Lung (tissue), 12 donors: Measurements from ENCODE around the gene RIN2. TPM values are rescaled to one million over a fixed set of nuclear protein-coding genes. Genes with fewer than 3 reads are reported as not detected.
A peak's percentile ranks its signal among the peaks of the same experiment; 100 is the strongest.

ENCODE experiments used
- ATAC-seq: fragments of 200-7000 bp; cut with Tn5 transposase; one replicate; pipeline ENCODE4 v1.9.1; 2020; ENCODE audit warnings: moderate number of reproducible peaks; ENCODE audit not compliant: insufficient read depth, low FRiP score
- DNase-seq, 3 donors: peaks; one replicate each; pipeline ENCODE4 v3.0.0-alpha.2; 2013 to 2017
- H3K27ac ChIP-seq, 2 donors: one replicate each; pipeline ENCODE4 v1.5.1; 2013; ENCODE audit warnings: mild to moderate bottlenecking in 2 of 2, moderate library complexity in 2 of 2, control low read depth in 1 of 2, inconsistent platforms in 1 of 2, low read depth in 1 of 2, low read length in 1 of 2
- H3K27me3 ChIP-seq, 3 donors: one replicate each; pipeline ENCODE4 v1.5.1; 2013; ENCODE audit warnings: low read length in 2 of 3; ENCODE audit not compliant: control insufficient read depth in 3 of 3, insufficient read depth in 3 of 3
- H3K36me3 ChIP-seq, 4 donors: one replicate each; pipeline ENCODE4 v1.5.1; 2013; ENCODE audit warnings: low read length in 4 of 4, mild to moderate bottlenecking in 1 of 4, moderate library complexity in 1 of 4; ENCODE audit not compliant: control insufficient read depth in 4 of 4, insufficient read depth in 4 of 4
- H3K4me1 ChIP-seq, 5 donors: one replicate each; pipeline ENCODE4 v1.5.1; 2013; ENCODE audit warnings: low read length in 5 of 5, mild to moderate bottlenecking in 2 of 5, moderate library complexity in 1 of 5; ENCODE audit not compliant: control insufficient read depth in 5 of 5, insufficient read depth in 5 of 5
- H3K4me3 ChIP-seq: one replicate; pipeline ENCODE4 v1.5.1; 2013; ENCODE audit warnings: mild to moderate bottlenecking, control low read depth, moderate library complexity
- H3K9ac ChIP-seq, 2 donors: one replicate each; pipeline ENCODE4 v1.5.1; 2013; ENCODE audit warnings: low read length in 2 of 2, control low read depth in 1 of 2; ENCODE audit not compliant: insufficient read depth in 1 of 2
- H3K9me3 ChIP-seq, 4 donors: one replicate each; pipeline ENCODE4 v1.5.1; 2013; ENCODE audit warnings: low read length in 3 of 4, mild to moderate bottlenecking in 1 of 4, moderate library complexity in 1 of 4; ENCODE audit not compliant: control insufficient read depth in 4 of 4, insufficient read depth in 3 of 4
- CTCF ChIP-seq: IDR thresholded peaks from 2 replicates; pipeline ENCODE4 v1.5.1; 2012; ENCODE audit warnings: mild to moderate bottlenecking; ENCODE audit errors: control extremely low read depth, extremely low read depth
- WGBS, 2 donors: extraction: QIAGEN DNeasy Blood & Tissue Kit; methylation state at CpG; one replicate each; pipeline ENCODE4 v1.1.7; 2013; 5-methylcytosine and 5-hydroxymethylcytosine counted together
- polyA plus RNA-seq, 2 donors: library from polyadenylated mRNA; stranded (reverse); fragments of 200-250 nt; gene quantifications; one replicate each; pipeline ENCODE4 v1.2.1, GENCODE V29; 2013
- total RNA-seq, 2 donors: library from RNA; depleted of rRNA in 1 of 2; stranded (reverse); fragments of >200 nt in 1 of 2; gene quantifications; one replicate each; pipeline ENCODE4 v1.2.1, GENCODE V29; 2014 to 2021
- donor health status: control.
- donor health status: control.
- donor health status: Bipolar disorder and iron deficiency.
- donor health status: healthy.
- donor health status: DM: yes; HTN: yes; CAD: no.

The RIN2 gene
- total and polyA plus RNA-seq, 4 donors, result 13.7 to 93.3 (median 64.7) TPM

GRCh38 chr20:19786311-19786710, 28.3 kb downstream of the RIN2 start:
- Histone ChIP-seq H3K9me3 (peaks cover 0 to 2% (median 0%) of the 10 kb centered on the region in 4 donors), H3K4me1 (peaks cover 6 to 23% (median 11%) of the 10 kb centered on the region in 5 donors), H3K9ac (no peak overlapping the region), H3K27me3 (no peaks in the 10 kb centered on the region), H3K4me3 (no peak overlapping the region), H3K36me3 (no peaks in the 10 kb centered on the region), H3K27ac (peak overlapping the region; percentile 42 to 74)
- ATAC-seq (no peak), DNase-seq (peak in 1 of 3 donors; percentile 28)
- no peak for TF ChIP-seq CTCF
- 50 to 51% methylated on average over 5 of the region's 5 CpGs for WGBS, 2 donors

GRCh38 chr20:19787366-19787765, 29.3 kb downstream of the RIN2 start:
- TF ChIP-seq CTCF, result no peak
- ATAC-seq (no peak), DNase-seq (no peak)
- Histone ChIP-seq H3K9ac (no peak overlapping the region), H3K4me1 (peaks cover 10 to 23% (median 13%) of the 10 kb centered on the region in 5 donors), H3K27ac (peak overlapping the region in 1 of 2 donors; percentile 74), H3K27me3 (no peaks in the 10 kb centered on the region), H3K9me3 (peaks cover 0 to 2% (median 0%) of the 10 kb centered on the region in 4 donors), H3K4me3 (no peak overlapping the region), H3K36me3 (peaks cover 0 to 2% (median under 1%) of the 10 kb centered on the region in 4 donors)
- WGBS, 2 donors, result 88 to 95% methylated on average over 3 of the region's 3 CpGs

- DNase-seq, result no peak
- no peak for TF ChIP-seq CTCF
- no peak for ATAC-seq
- H3K9ac ChIP-seq, result no peak overlapping the region
- H3K9me3 ChIP-seq, result peaks cover 0 to 2% (median 0%) of the 10 kb centered on the region in 4 donors
- H3K27me3 ChIP-seq, result no peaks in the 10 kb centered on the region
- WGBS, 2 donors, result 96 to 98% methylated on average over 5 of the region's 5 CpGs
- H3K36me3 ChIP-seq, result peaks cover 0 to 4% (median 1%) of the 10 kb centered on the region in 4 donors
- H3K4me3 ChIP-seq, result no peak overlapping the region
- peaks cover 7 to 17% (median 11%) of the 10 kb centered on the region in 5 donors for H3K4me1 ChIP-seq
- H3K27ac ChIP-seq, result no peak overlapping the region
Measured at GRCh38 chr20:19789009-19789408, 31.0 kb downstream of the RIN2 start.

GRCh38 chr20:19789446-19789845, 31.4 kb downstream of the RIN2 start:
- H3K36me3 ChIP-seq, result peaks cover 0 to 4% (median 1%) of the 10 kb centered on the region in 4 donors
- H3K27me3 ChIP-seq, result no peaks in the 10 kb centered on the region
- ATAC-seq (no peak), DNase-seq (no peak)
- 85 to 86% methylated on average over 2 of the region's 2 CpGs for WGBS, 2 donors
- no peak overlapping the region for H3K4me3 ChIP-seq
- no peak overlapping the region for H3K27ac ChIP-seq
- no peak for TF ChIP-seq CTCF
- H3K4me1 ChIP-seq, result peaks cover 6 to 15% (median 8%) of the 10 kb centered on the region in 5 donors
- no peak overlapping the region for H3K9ac ChIP-seq
- peaks cover 0 to 2% (median 0%) of the 10 kb centered on the region in 4 donors for H3K9me3 ChIP-seq
